BJ (cell line): ENCODE data around the gene CCNT2. TPM values are rescaled to one million over a fixed set of nuclear protein-coding genes. Genes with fewer than 3 reads are reported as not detected.

Experiments
- CTCF ChIA-PET: fragments of 350-600 bp; formaldehyde crosslinking; extraction: SDS; loops from one replicate; lab custom pipeline; 2021; ENCODE audit warnings: antibody characterized with exemption, inconsistent platforms; lab: Yijun Ruan, JAX
- POLR2A ChIA-PET: fragments of 300-600 bp; sonication (Branson Sonifier 250); formaldehyde crosslinking; extraction: SDS; loops from one replicate; lab custom pipeline; 2021; ENCODE audit warnings: antibody characterized with exemption; lab: Charles Lee
- DNase-seq: peaks from one replicate; pipeline ENCODE4 v3.0.0-alpha.2; 2011; ENCODE audit warnings: low read depth
- H3K27me3 ChIP-seq: 2 replicates; pipeline ENCODE4 v1.6.0; 2011; ENCODE audit warnings: low read length; ENCODE audit not compliant: control insufficient read depth, insufficient read depth
- H3K36me3 ChIP-seq: 2 replicates; pipeline ENCODE4 v1.5.1; 2011; ENCODE audit warnings: low read length; ENCODE audit not compliant: control insufficient read depth, insufficient read depth
- H3K4me3 ChIP-seq: 2 replicates; pipeline ENCODE4 v1.5.1; 2011; ENCODE audit warnings: low read depth, mild to moderate bottlenecking, control low read depth, low read length
- CTCF ChIP-seq: IDR thresholded peaks from 2 replicates; pipeline ENCODE4 v1.5.1; 2011; ENCODE audit warnings: low read depth, mild to moderate bottlenecking, control low read depth, inconsistent platforms, low read length, moderate library complexity; ENCODE audit not compliant: insufficient read depth
- polyA plus RNA-seq: library from polyadenylated mRNA; depleted of rRNA; stranded (reverse); fragments of >200 nt; gene quantifications from 2 replicates; pipeline ENCODE4 v1.2.3, GENCODE V29; 2011; rRNA removed

CCNT2 gene
- polyA plus RNA-seq, 1 experiment, result 9.1 TPM

- POLR2A ChIA-PET, result no interaction called here
- H3K36me3 ChIP-seq, result no peaks in the 10 kb centered on the region
- no peak for TF ChIP-seq CTCF
- CTCF ChIA-PET, result interaction anchor here (0.8 to 6.2 kb wide), 8 partner anchors 9 to 791 kb away, joined by 3 to 82 read pairs (median 16); no protein-coding TSS in a partner anchor
- no peak overlapping the region for H3K4me3 ChIP-seq
- peaks cover 6% of the 10 kb centered on the region; the same call in 1 of the 2 replicates for H3K27me3 ChIP-seq
- no peak for DNase-seq
These were observed 87.1 kb downstream of the CCNT2 start for GRCh38 chr2:135005753-135006152.

Other genes starting within 250 kb of the CCNT2 start
- gene TMEM163, start 199.8 kb upstream of the CCNT2 start, polyA plus RNA-seq, result not detected in 2 replicates
- not detected in 2 replicates for gene ACMSD, start 80.2 kb upstream of the CCNT2 start, polyA plus RNA-seq
- gene MAP3K19, start 128.6 kb downstream of the CCNT2 start, polyA plus RNA-seq, result not detected in 2 replicates
- gene RAB3GAP1, start 133.5 kb downstream of the CCNT2 start, polyA plus RNA-seq, result 22.4 and 42.0 TPM in 2 replicates